OCI-LY1 (cell line): Measurements from ENCODE around the gene TBC1D20.

ENCODE experiments used
- H2AFZ ChIP-seq: fragments of 200-600 bp; sonication (generic), shearing (Covaris generic); 2 replicates; pipeline ENCODE4 v1.6.0; 2014; ENCODE audit warnings: antibody characterized with exemption, mild to moderate bottlenecking, low read length
- H3F3A ChIP-seq: fragments of 200-600 bp; sonication (generic), shearing (Covaris generic); 2 replicates; pipeline ENCODE4 v1.6.0; 2014; ENCODE audit warnings: mild to moderate bottlenecking, antibody characterized with exemption, low read length, moderate library complexity; ENCODE audit not compliant: insufficient read depth
- H3K27ac ChIP-seq: fragments of 200-600 bp; sonication (generic); 2 replicates; pipeline ENCODE4 v1.5.1; 2014; ENCODE audit warnings: low read length, mixed run types, mild to moderate bottlenecking, low read depth; ENCODE audit not compliant: poor library complexity, severe bottlenecking
- H3K27me3 ChIP-seq: fragments of 200-600 bp; sonication (generic); 2 replicates; pipeline ENCODE4 v1.6.0; 2014; ENCODE audit warnings: antibody characterized with exemption, mild to moderate bottlenecking, low read length, moderate library complexity; ENCODE audit not compliant: insufficient read depth
- H3K36me3 ChIP-seq: fragments of 200-600 bp; sonication (generic); 2 replicates; pipeline ENCODE4 v1.6.1; 2014; ENCODE audit warnings: mild to moderate bottlenecking, antibody characterized with exemption, low read length, moderate library complexity, mixed read lengths; ENCODE audit not compliant: insufficient read depth
- H3K4me1 ChIP-seq: fragments of 200-600 bp; sonication (generic); 2 replicates; pipeline ENCODE4 v1.5.1; 2014; ENCODE audit warnings: mild to moderate bottlenecking, low read length, moderate library complexity; ENCODE audit not compliant: insufficient read depth, severe bottlenecking
- H3K4me2 ChIP-seq: fragments of 200-600 bp; sonication (generic), shearing (Covaris generic); 2 replicates; pipeline ENCODE4 v1.6.1; 2014; ENCODE audit warnings: low read length
- H3K4me3 ChIP-seq: fragments of 200-600 bp; sonication (generic); 2 replicates; pipeline ENCODE4 v1.5.1; 2014; ENCODE audit warnings: low read length, low read depth, mild to moderate bottlenecking, mixed read lengths; ENCODE audit not compliant: poor library complexity, severe bottlenecking
- H3K79me2 ChIP-seq: fragments of 200-600 bp; shearing (Covaris generic); 2 replicates; pipeline ENCODE4 v1.6.1; 2016; ENCODE audit warnings: mixed run types, low read length, mixed read lengths; ENCODE audit not compliant: insufficient read depth
- H3K9ac ChIP-seq: fragments of 200-600 bp; sonication (generic), shearing (Covaris generic); 2 replicates; pipeline ENCODE4 v1.6.1; 2014; ENCODE audit warnings: mild to moderate bottlenecking, low read length, mixed read lengths
- H3K9me2 ChIP-seq: fragments of 200-600 bp; sonication (generic), shearing (Covaris generic); 2 replicates; pipeline ENCODE4 v1.6.1; 2014; ENCODE audit warnings: low read depth, mild to moderate bottlenecking, low read length, mixed read lengths
- H3K9me3 ChIP-seq: fragments of 200-600 bp; shearing (Covaris generic); 2 replicates; pipeline ENCODE4 v1.6.1; 2014; ENCODE audit warnings: low read length, mixed read lengths
- H4K20me1 ChIP-seq: fragments of 200-600 bp; sonication (generic), shearing (Covaris generic); 2 replicates; pipeline ENCODE4 v1.6.0; 2016; ENCODE audit warnings: mild to moderate bottlenecking, low read length; ENCODE audit not compliant: insufficient read depth
- CTCF ChIP-seq: fragments of 200-600 bp; sonication (generic), shearing (Covaris generic); IDR thresholded peaks from 2 replicates; pipeline ENCODE4 v1.5.1; 2017; ENCODE audit warnings: mild to moderate bottlenecking, antibody characterized with exemption, low read length, moderate library complexity, mixed read lengths
- EZH2 ChIP-seq: fragments of 200-600 bp; sonication (generic), shearing (Covaris generic); IDR thresholded peaks from 2 replicates; pipeline ENCODE4 v1.8.0; 2017; ENCODE audit warnings: borderline replicate concordance, mixed run types, mild to moderate bottlenecking, antibody characterized with exemption, low read length, moderate library complexity, mixed read lengths

TBC1D20 gene

GRCh38 chr20:399182-399707 lies 63.1 kb downstream of the TBC1D20 start:
- no peaks in the 10 kb centered on the region for H3K79me2 ChIP-seq
- no peaks in the 10 kb centered on the region for H3K27me3 ChIP-seq
- no peaks in the 10 kb centered on the region for H3F3A ChIP-seq
- peaks cover 38% of the 10 kb centered on the region for H3K36me3 ChIP-seq
- no peak overlapping the region for H3K9ac ChIP-seq
- peaks cover 20% of the 10 kb centered on the region for H3K4me1 ChIP-seq
- H3K27ac ChIP-seq = no peak overlapping the region
- no peaks in the 10 kb centered on the region for H3K9me3 ChIP-seq
- H2AFZ ChIP-seq = no peak overlapping the region
- H3K9me2 ChIP-seq = no peaks in the 10 kb centered on the region
- no peak overlapping the region for H3K4me2 ChIP-seq
- H4K20me1 ChIP-seq = no peaks in the 10 kb centered on the region
- no peak overlapping the region for H3K4me3 ChIP-seq
- TF ChIP-seq CTCF (no peak), EZH2 (no peak)

- Histone ChIP-seq H3K4me1 (peaks cover 18% of the 10 kb centered on the region), H3K79me2 (no peaks in the 10 kb centered on the region), H3K27me3 (no peaks in the 10 kb centered on the region), H3K36me3 (peaks cover 54% of the 10 kb centered on the region), H3K9me3 (no peaks in the 10 kb centered on the region), H3K4me2 (no peak overlapping the region), H3K4me3 (no peak overlapping the region), H3K27ac (no peak overlapping the region), H3F3A (no peaks in the 10 kb centered on the region), H3K9me2 (no peaks in the 10 kb centered on the region), H2AFZ (no peak overlapping the region), H4K20me1 (no peaks in the 10 kb centered on the region), H3K9ac (no peak overlapping the region)
- no peak for TF ChIP-seq CTCF
- no peak for TF ChIP-seq EZH2
These were observed 64.7 kb downstream of the TBC1D20 start for GRCh38 chr20:397432-398237.

- TF ChIP-seq CTCF = no peak
- no peak for TF ChIP-seq EZH2
- Histone ChIP-seq H3K79me2 (no peaks in the 10 kb centered on the region), H2AFZ (no peak overlapping the region), H3K9me2 (no peaks in the 10 kb centered on the region), H3K27me3 (no peaks in the 10 kb centered on the region), H3K27ac (no peak overlapping the region), H3K9me3 (no peaks in the 10 kb centered on the region), H4K20me1 (no peaks in the 10 kb centered on the region), H3K36me3 (peaks cover 62% of the 10 kb centered on the region), H3K4me1 (peaks cover 12% of the 10 kb centered on the region), H3K4me3 (no peak overlapping the region), H3F3A (no peaks in the 10 kb centered on the region), H3K4me2 (no peak overlapping the region), H3K9ac (no peak overlapping the region)
These were observed 65.5 kb downstream of the TBC1D20 start for GRCh38 chr20:396619-397431.
